Measurements from ENCODE around the gene LRTM1. TPM values are rescaled to one million over a fixed set of nuclear protein-coding genes. Genes with fewer than 3 reads are reported as not detected.

The LRTM1 gene
- total RNA-seq = not detected in 2 replicates

GRCh38 chr3:54928046-54928770, at the start of gene LRTM1:
Gene LRTM1, minus strand, starts transcription at chr3:54928059. Its CDS starts 148 bp downstream, at chr3:54927911.

